Esophagus muscularis mucosa (tissue), 4 donors: Measurements from ENCODE around the gene CTIF. TPM values are rescaled to one million over a fixed set of nuclear protein-coding genes. Genes with fewer than 3 reads are reported as not detected.

Experiments used
- DNase-seq: peaks from one replicate; pipeline ENCODE4 v3.0.0-alpha.2; 2017; ENCODE audit errors: extremely low spot score
- H3K27ac ChIP-seq, 4 donors: fragments of 200-600 bp; sonication (generic); replicated peaks in 1 of 4; 1 replicate in 3 of 4; 2 replicates in 1 of 4; pipeline ENCODE4 v1.5.1; 2016 to 2019; ENCODE audit warnings: mild to moderate bottlenecking in 1 of 4
- H3K27me3 ChIP-seq, 4 donors: fragments of 200-600 bp; sonication (generic); one replicate each; pipeline versions ENCODE4 v1.5.1 to v1.6.0; 2016 to 2019
- H3K36me3 ChIP-seq, 4 donors: fragments of 200-600 bp; sonication (generic); one replicate each; pipeline ENCODE4 v1.5.1; 2016 to 2019
- H3K4me1 ChIP-seq, 4 donors: fragments of 200-600 bp; sonication (generic); one replicate each; pipeline ENCODE4 v1.5.1; 2016 to 2019
- H3K4me3 ChIP-seq, 4 donors: fragments of 200-600 bp; sonication (generic); 1 replicate in 2 of 4; 2 replicates in 2 of 4; pipeline ENCODE4 v1.5.1; 2016 to 2019; ENCODE audit warnings: mild to moderate bottlenecking in 4 of 4, moderate library complexity in 1 of 4
- H3K9me3 ChIP-seq, 4 donors: fragments of 200-600 bp; sonication (generic); 1 replicate in 3 of 4; 2 replicates in 1 of 4; pipeline ENCODE4 v1.5.1; 2016 to 2019
- CTCF ChIP-seq, 3 experiments: fragments of 200-600 bp in 2 of 3; fragments of 450-650 bp in 1 of 3; sonication (generic) in 2 of 3; IDR thresholded peaks; one replicate each; pipeline ENCODE4 v1.5.1; 2017 to 2019; ENCODE audit warnings: antibody characterized with exemption in 3 of 3, mild to moderate bottlenecking in 2 of 3, moderate library complexity in 1 of 3
- EP300 ChIP-seq: sonication (generic); formaldehyde crosslinking; IDR thresholded peaks from one replicate; pipeline ENCODE4 v1.6.1; 2017; ENCODE audit warnings: antibody characterized with exemption
- POLR2A ChIP-seq: fragments of 450-650 bp; IDR thresholded peaks from one replicate; pipeline ENCODE4 v1.6.1; 2017; ENCODE audit warnings: antibody characterized with exemption, moderate library complexity, mild to moderate bottlenecking, low read depth
- POLR2AphosphoS5 ChIP-seq, 2 donors: sonication (generic); formaldehyde crosslinking; IDR thresholded peaks; one replicate each; pipeline ENCODE4 v1.6.1; 2017; ENCODE audit warnings: antibody characterized with exemption in 2 of 2
- WGBS: methylation state at CpG from one replicate; pipeline ENCODE4 v1.1.5; 2018; 5-methylcytosine and 5-hydroxymethylcytosine counted together
- intact Hi-C: fragments of 100-400 bp; cut with DNase I; formaldehyde crosslinking; loops from one replicate; pipeline ENCODE4 v1.15.1; 2023
- total RNA-seq, 4 donors: library from RNA; depleted of rRNA; stranded (reverse); fragments of >200 nt; gene quantifications; one replicate each; pipeline versions ENCODE4 v1.1.0 to v1.2.1, GENCODE V29; 2016

Gene CTIF
- total RNA-seq, 4 donors from 2014 or later, result 63.1 to 137 (median 87.7) TPM

GRCh38 chr18:48893061-48893607, 354.3 kb downstream of the CTIF start:
- 75% methylated on average over 14 of the region's 14 CpGs for WGBS
- no peak for TF ChIP-seq POLR2A
- TF ChIP-seq EP300, result no peak
- TF ChIP-seq POLR2AphosphoS5 (IDR thresholded peaks at IDR 0.05), result no peak
- TF ChIP-seq CTCF (IDR thresholded peaks at IDR 0.05), result no peak
- intact Hi-C loops, result no loop called here
- Histone ChIP-seq H3K9me3 (no peaks in the 10 kb centered on the region), H3K27ac (no peak overlapping the region), H3K36me3 (no peaks in the 10 kb centered on the region), H3K4me3 (no peak overlapping the region), H3K4me1 (peaks cover 11 to 30% (median 25%) of the 10 kb centered on the region in 4 donors), H3K27me3 (no peaks in the 10 kb centered on the region)
- DNase-seq, result no peak

GRCh38 chr18:48893608-48894600, 355.1 kb downstream of the CTIF start:
- TF ChIP-seq CTCF (IDR thresholded peaks at IDR 0.05) (no peak), POLR2AphosphoS5 (IDR thresholded peaks at IDR 0.05) (no peak), POLR2A (no peak), EP300 (no peak)
- intact Hi-C loops, result no loop called here
- peaks cover 7 to 29% (median 21%) of the 10 kb centered on the region in 4 donors for H3K4me1 ChIP-seq
- H3K36me3 ChIP-seq, result no peaks in the 10 kb centered on the region
- H3K4me3 ChIP-seq, result no peak overlapping the region
- no peaks in the 10 kb centered on the region for H3K27me3 ChIP-seq
- 97% methylated on average over 16 of the region's 25 CpGs for WGBS
- H3K9me3 ChIP-seq, result no peaks in the 10 kb centered on the region
- no peak for DNase-seq
- no peak overlapping the region for H3K27ac ChIP-seq

GRCh38 chr18:48894799-48895346, 356.0 kb downstream of the CTIF start:
- H3K27ac ChIP-seq, result no peak overlapping the region
- no peaks in the 10 kb centered on the region for H3K9me3 ChIP-seq
- H3K36me3 ChIP-seq, result no peaks in the 10 kb centered on the region
- WGBS, result 89% methylated on average over 5 of the region's 5 CpGs
- TF ChIP-seq POLR2A, result no peak
- TF ChIP-seq CTCF (IDR thresholded peaks at IDR 0.05), result no peak
- TF ChIP-seq POLR2AphosphoS5 (IDR thresholded peaks at IDR 0.05), result no peak
- no peak for TF ChIP-seq EP300
- peaks cover 0 to 19% (median 11%) of the 10 kb centered on the region in 4 donors for H3K4me1 ChIP-seq
- intact Hi-C loops, result no loop called here
- no peak overlapping the region for H3K4me3 ChIP-seq
- DNase-seq, result no peak
- no peaks in the 10 kb centered on the region for H3K27me3 ChIP-seq

- H3K36me3 ChIP-seq, result no peaks in the 10 kb centered on the region
- H3K27ac ChIP-seq, result no peak overlapping the region
- WGBS, result 100% methylated on average over 2 of the region's 8 CpGs
- TF ChIP-seq POLR2A (no peak), EP300 (no peak), POLR2AphosphoS5 (IDR thresholded peaks at IDR 0.05) (no peak), CTCF (IDR thresholded peaks at IDR 0.05) (no peak)
- no peak overlapping the region for H3K4me3 ChIP-seq
- no peaks in the 10 kb centered on the region for H3K27me3 ChIP-seq
- intact Hi-C loops, result no loop called here
- DNase-seq, result no peak
- peaks cover 0 to 18% (median 9%) of the 10 kb centered on the region in 4 donors for H3K4me1 ChIP-seq
- H3K9me3 ChIP-seq, result no peaks in the 10 kb centered on the region
These were observed 357.6 kb downstream of the CTIF start for GRCh38 chr18:48896326-48896874.
